Thyroid gland (tissue), 4 donors: ENCODE measurements around the gene ACAD10.

ENCODE experiments used
- POLR2A ChIP-seq, 2 donors: fragments of 450-650 bp; IDR thresholded peaks; one replicate each; pipeline ENCODE4 v1.6.1; 2017; ENCODE audit warnings: antibody characterized with exemption in 2 of 2, mild to moderate bottlenecking in 2 of 2, moderate library complexity in 1 of 2
- TF ChIP-seq, protein P1 (sequence below), 6 experiments: fragments of 200-600 bp in 3 of 6; fragments of 450-650 bp in 3 of 6; sonication (generic) in 3 of 6; IDR thresholded peaks; one replicate each; pipeline ENCODE4 v1.5.1; 2016 to 2019; ENCODE audit warnings: antibody characterized with exemption in 6 of 6, mild to moderate bottlenecking in 2 of 6, inconsistent platforms in 1 of 6, moderate library complexity in 1 of 6

DNA sequence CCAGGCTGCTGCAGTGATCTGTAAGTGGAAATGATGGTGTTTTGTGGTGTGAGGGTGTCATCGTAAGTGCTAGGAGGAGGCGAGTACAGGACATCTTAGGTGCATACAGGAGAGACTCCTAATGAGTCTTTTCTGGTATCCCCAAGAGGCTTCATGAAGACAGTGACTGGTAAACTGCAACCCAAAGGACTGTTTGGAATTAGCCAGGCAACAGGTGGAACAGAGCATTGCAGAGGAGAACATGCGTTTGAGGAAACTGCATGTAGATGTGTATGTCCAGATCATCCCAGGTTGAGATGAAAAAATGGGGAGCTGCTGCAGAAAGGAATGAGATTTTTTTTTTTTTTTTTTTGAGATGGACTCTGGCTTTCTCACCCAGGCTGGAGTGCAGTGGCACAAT is 5.4 kb downstream of the ACAD10 start:
- TF ChIP-seq POLR2A (IDR thresholded peaks at IDR 0.05): no peak
- TF ChIP-seq, protein P1, sequence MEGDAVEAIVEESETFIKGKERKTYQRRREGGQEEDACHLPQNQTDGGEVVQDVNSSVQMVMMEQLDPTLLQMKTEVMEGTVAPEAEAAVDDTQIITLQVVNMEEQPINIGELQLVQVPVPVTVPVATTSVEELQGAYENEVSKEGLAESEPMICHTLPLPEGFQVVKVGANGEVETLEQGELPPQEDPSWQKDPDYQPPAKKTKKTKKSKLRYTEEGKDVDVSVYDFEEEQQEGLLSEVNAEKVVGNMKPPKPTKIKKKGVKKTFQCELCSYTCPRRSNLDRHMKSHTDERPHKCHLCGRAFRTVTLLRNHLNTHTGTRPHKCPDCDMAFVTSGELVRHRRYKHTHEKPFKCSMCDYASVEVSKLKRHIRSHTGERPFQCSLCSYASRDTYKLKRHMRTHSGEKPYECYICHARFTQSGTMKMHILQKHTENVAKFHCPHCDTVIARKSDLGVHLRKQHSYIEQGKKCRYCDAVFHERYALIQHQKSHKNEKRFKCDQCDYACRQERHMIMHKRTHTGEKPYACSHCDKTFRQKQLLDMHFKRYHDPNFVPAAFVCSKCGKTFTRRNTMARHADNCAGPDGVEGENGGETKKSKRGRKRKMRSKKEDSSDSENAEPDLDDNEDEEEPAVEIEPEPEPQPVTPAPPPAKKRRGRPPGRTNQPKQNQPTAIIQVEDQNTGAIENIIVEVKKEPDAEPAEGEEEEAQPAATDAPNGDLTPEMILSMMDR (IDR thresholded peaks at IDR 0.05): no peak
